Measurements from ENCODE around the gene ECE1.

DNA sequence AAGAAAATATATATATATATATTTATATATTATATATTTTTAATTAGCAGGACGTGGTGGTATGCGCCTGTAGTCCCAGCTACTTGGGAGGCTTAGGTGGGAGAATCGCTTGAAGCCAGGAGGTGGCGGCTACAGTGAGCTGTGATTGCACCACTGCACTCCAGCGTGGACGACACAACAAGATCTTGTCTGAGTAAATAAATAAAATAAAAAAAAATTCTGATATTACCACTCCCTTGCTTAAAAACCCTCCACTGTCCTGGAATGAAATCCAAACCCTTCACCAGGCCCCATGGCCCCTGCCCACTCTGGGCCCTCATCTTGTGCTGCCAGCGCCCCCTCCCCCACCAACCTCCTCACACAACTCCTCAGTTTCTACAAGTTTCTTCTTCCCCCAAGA lies 1.7 kb upstream of the ECE1 start:
- no peak for TF ChIP-seq POLR2A (IDR thresholded peaks at IDR 0.05)
- TF ChIP-seq, protein P1, sequence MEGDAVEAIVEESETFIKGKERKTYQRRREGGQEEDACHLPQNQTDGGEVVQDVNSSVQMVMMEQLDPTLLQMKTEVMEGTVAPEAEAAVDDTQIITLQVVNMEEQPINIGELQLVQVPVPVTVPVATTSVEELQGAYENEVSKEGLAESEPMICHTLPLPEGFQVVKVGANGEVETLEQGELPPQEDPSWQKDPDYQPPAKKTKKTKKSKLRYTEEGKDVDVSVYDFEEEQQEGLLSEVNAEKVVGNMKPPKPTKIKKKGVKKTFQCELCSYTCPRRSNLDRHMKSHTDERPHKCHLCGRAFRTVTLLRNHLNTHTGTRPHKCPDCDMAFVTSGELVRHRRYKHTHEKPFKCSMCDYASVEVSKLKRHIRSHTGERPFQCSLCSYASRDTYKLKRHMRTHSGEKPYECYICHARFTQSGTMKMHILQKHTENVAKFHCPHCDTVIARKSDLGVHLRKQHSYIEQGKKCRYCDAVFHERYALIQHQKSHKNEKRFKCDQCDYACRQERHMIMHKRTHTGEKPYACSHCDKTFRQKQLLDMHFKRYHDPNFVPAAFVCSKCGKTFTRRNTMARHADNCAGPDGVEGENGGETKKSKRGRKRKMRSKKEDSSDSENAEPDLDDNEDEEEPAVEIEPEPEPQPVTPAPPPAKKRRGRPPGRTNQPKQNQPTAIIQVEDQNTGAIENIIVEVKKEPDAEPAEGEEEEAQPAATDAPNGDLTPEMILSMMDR (IDR thresholded peaks at IDR 0.05 in 8 of 11, conservative IDR thresholded peaks at IDR 0.05 in 3 of 11): no peak

All from spleen (tissue), 7 donors.